IMR-90 (cell line): ENCODE data around the gene PRKAG2. TPM values are rescaled to one million over a fixed set of nuclear protein-coding genes. Genes with fewer than 3 reads are reported as not detected.

Source experiments
- ATAC-seq: fragments of 200-7000 bp; cut with Tn5 transposase; 2 replicates; pipeline ENCODE4 v1.9.1; 2020; ENCODE audit warnings: low read depth, mild to moderate bottlenecking, moderate library complexity
- BruUV-seq: library from RNA; stranded (reverse); fragments of 400-500 nt; replicated peaks from 2 replicates; lab custom pipeline; 2021; lab: Mats Ljungman, UMichigan
- CTCF ChIA-PET: fragments of 300-600 bp; formaldehyde crosslinking; extraction: SDS; loops from one replicate; lab custom pipeline; 2021; ENCODE audit warnings: antibody characterized with exemption; lab: Yijun Ruan, JAX
- POLR2A ChIA-PET: fragments of 300-600 bp; sonication (Branson Sonifier 250); formaldehyde crosslinking; loops from one replicate; lab custom pipeline; 2022; ENCODE audit warnings: antibody characterized with exemption; ENCODE audit not compliant: unreplicated experiment; lab: Charles Lee
- DNase-seq: peaks from one replicate; pipeline ENCODE4 v3.0.0; 2013
- H2AFZ ChIP-seq: replicated peaks from 2 replicates; pipeline ENCODE3; 2013; ENCODE audit warnings: low read length, mild to moderate bottlenecking; ENCODE audit not compliant: poor library complexity
- H2AK5ac ChIP-seq: 2 replicates; pipeline ENCODE4 v1.6.1; 2013; ENCODE audit warnings: low read depth, low read length, inconsistent platforms
- H2AK9ac ChIP-seq: replicated peaks from 2 replicates; pipeline ENCODE3; 2013; ENCODE audit warnings: mild to moderate bottlenecking, low read depth, low read length, moderate library complexity; ENCODE audit not compliant: poor library complexity
- H2BK120ac ChIP-seq: 2 replicates; pipeline ENCODE4 v1.6.1; 2013; ENCODE audit warnings: low read depth, low read length, inconsistent platforms
- H2BK15ac ChIP-seq: 3 replicates; pipeline ENCODE4 v1.6.1; 2013; ENCODE audit warnings: low read depth, low read length, inconsistent platforms
- H2BK20ac ChIP-seq: 2 replicates; pipeline ENCODE4 v1.6.1; 2013; ENCODE audit warnings: low read depth, mild to moderate bottlenecking, inconsistent platforms, low read length, moderate library complexity
- H2BK5ac ChIP-seq: 2 replicates; pipeline ENCODE4 v1.6.1; 2013; ENCODE audit warnings: mild to moderate bottlenecking, low read depth, low read length, inconsistent platforms; ENCODE audit not compliant: poor library complexity, severe bottlenecking
- H3K14ac ChIP-seq: replicated peaks from 2 replicates; pipeline ENCODE4 v1.6.1; 2013; ENCODE audit warnings: low read depth, low read length, inconsistent platforms
- H3K18ac ChIP-seq: 2 replicates; pipeline ENCODE4 v1.6.1; 2013; ENCODE audit warnings: low read depth, low read length, control low read depth
- H3K23ac ChIP-seq: 2 replicates; pipeline ENCODE4 v1.6.1; 2013; ENCODE audit warnings: low read depth, low read length, inconsistent platforms
- H3K27ac ChIP-seq: 2 replicates; pipeline ENCODE4 v1.5.1; 2013; ENCODE audit warnings: mild to moderate bottlenecking, control low read depth, low read length; ENCODE audit not compliant: insufficient read depth
- H3K27me3 ChIP-seq: 2 replicates; pipeline ENCODE4 v1.6.1; 2013; ENCODE audit warnings: low read length; ENCODE audit not compliant: control insufficient read depth, insufficient read depth
- H3K36me3 ChIP-seq: 2 replicates; pipeline ENCODE4 v1.6.1; 2013; ENCODE audit warnings: low read length, mixed read lengths; ENCODE audit not compliant: control insufficient read depth, insufficient read depth
- H3K4ac ChIP-seq: 2 replicates; pipeline ENCODE4 v1.6.1; 2013; ENCODE audit warnings: low read depth, low read length, inconsistent platforms
- H3K4me1 ChIP-seq: 2 replicates; pipeline ENCODE4 v1.6.1; 2013; ENCODE audit warnings: low read length, mixed read lengths; ENCODE audit not compliant: control insufficient read depth, insufficient read depth
- H3K4me2 ChIP-seq: 2 replicates; pipeline ENCODE4 v1.6.1; 2013; ENCODE audit warnings: low read depth, mild to moderate bottlenecking, control low read depth, low read length, moderate library complexity
- H3K4me3 ChIP-seq: 2 replicates; pipeline ENCODE4 v1.5.1; 2013; ENCODE audit warnings: low read depth, mild to moderate bottlenecking, control low read depth, low read length, moderate library complexity; ENCODE audit not compliant: insufficient read depth
- H3K56ac ChIP-seq: 2 replicates; pipeline ENCODE4 v1.6.1; 2013; ENCODE audit warnings: low read length, inconsistent platforms; ENCODE audit not compliant: insufficient read depth; ENCODE audit errors: extremely low read depth
- H3K79me1 ChIP-seq, 2 experiments: 2 replicates each; pipeline ENCODE4 v1.6.1; 2013; ENCODE audit warnings: low read length in 2 of 2, inconsistent platforms in 1 of 2, low read depth in 1 of 2
- H3K9ac ChIP-seq: 2 replicates; pipeline ENCODE4 v1.6.1; 2013; ENCODE audit warnings: low read depth, low read length, control low read depth
- H3K9me1 ChIP-seq: 2 replicates; pipeline ENCODE4 v1.6.1; 2013; ENCODE audit warnings: low read length, inconsistent platforms; ENCODE audit not compliant: insufficient read depth
- H3K9me3 ChIP-seq: 2 replicates; pipeline ENCODE4 v1.6.1; 2013; ENCODE audit warnings: low read length; ENCODE audit not compliant: control insufficient read depth, insufficient read depth
- H4K20me1 ChIP-seq: 2 replicates; pipeline ENCODE4 v1.6.1; 2013; ENCODE audit warnings: low read length, inconsistent platforms; ENCODE audit not compliant: insufficient read depth
- H4K5ac ChIP-seq: 2 replicates; pipeline ENCODE4 v1.6.1; 2013; ENCODE audit warnings: mild to moderate bottlenecking, low read depth, low read length, control low read depth
- H4K8ac ChIP-seq, 2 experiments: 2 replicates each; pipeline ENCODE4 v1.6.1; 2013; ENCODE audit warnings: low read depth in 2 of 2, low read length in 2 of 2, control low read depth in 1 of 2, inconsistent platforms in 1 of 2
- H4K91ac ChIP-seq: 2 replicates; pipeline ENCODE4 v1.6.1; 2013; ENCODE audit warnings: low read depth, low read length, inconsistent platforms; ENCODE audit not compliant: insufficient read depth
- BHLHE40 ChIP-seq: fragments of 150-350 bp; IDR thresholded peaks from 2 replicates; pipeline ENCODE4 v1.6.1; 2016; ENCODE audit warnings: mild to moderate bottlenecking, low read depth, low read length
- CHD1 ChIP-seq: IDR thresholded peaks from 2 replicates; pipeline ENCODE4 v1.6.1; 2012; ENCODE audit warnings: low read depth, low read length, improper control_type of control experiment
- FOS ChIP-seq: fragments of 150-350 bp; IDR thresholded peaks from 2 replicates; pipeline ENCODE4 v1.6.1; 2016; ENCODE audit warnings: low read depth, low read length
- MAFK ChIP-seq: IDR thresholded peaks from 2 replicates; pipeline ENCODE4 v1.6.1; 2012; ENCODE audit warnings: low read depth, low read length, improper control_type of control experiment
- MAZ ChIP-seq: IDR thresholded peaks from 2 replicates; pipeline ENCODE4 v1.6.1; 2012; ENCODE audit warnings: low read depth, mild to moderate bottlenecking, low read length, improper control_type of control experiment, moderate library complexity, borderline replicate concordance
- MXI1 ChIP-seq: IDR thresholded peaks from 2 replicates; pipeline ENCODE4 v1.6.1; 2012; ENCODE audit warnings: low read depth, mild to moderate bottlenecking, low read length, moderate library complexity, borderline replicate concordance
- NFE2L2 ChIP-seq: fragments of 150-350 bp; IDR thresholded peaks from 2 replicates; pipeline ENCODE4 v1.6.1; 2016; ENCODE audit warnings: low read depth, mild to moderate bottlenecking, low read length
- POLR2A ChIP-seq: IDR thresholded peaks from 2 replicates; pipeline ENCODE4 v1.6.1; 2012; ENCODE audit warnings: mild to moderate bottlenecking, low read depth, low read length
- RAD21 ChIP-seq: IDR thresholded peaks from 2 replicates; pipeline ENCODE4 v1.6.1; 2012; ENCODE audit warnings: low read length, improper control_type of control experiment
- RCOR1 ChIP-seq: IDR thresholded peaks from 2 replicates; pipeline ENCODE4 v1.6.1; 2012; ENCODE audit warnings: mild to moderate bottlenecking, low read length, improper control_type of control experiment; ENCODE audit not compliant: insufficient replicate concordance
- SMC3 ChIP-seq: fragments of 150-350 bp; IDR thresholded peaks from 2 replicates; pipeline ENCODE4 v1.6.1; 2016; ENCODE audit warnings: low read depth, mild to moderate bottlenecking, antibody characterized with exemption, low read length, moderate library complexity
- WGBS, 2 experiments: methylation state at CpG; one replicate each; pipeline versions ENCODE4 v1.1.5 to v1.1.7; 2013; ENCODE audit warnings: missing lambda C conversion rate in 2 of 2; ENCODE audit not compliant: insufficient read length in 1 of 2; ENCODE audit errors: extremely low coverage in 2 of 2; 5-methylcytosine and 5-hydroxymethylcytosine counted together
- dilution Hi-C: fragments of 300-500 bp; cut with HindIII; formaldehyde crosslinking; loops from one replicate; pipeline ENCODE4 v1.14.3; 2018; ENCODE audit warnings: low sequenced_read_pairs; ENCODE audit not compliant: unreplicated experiment
- in situ Hi-C: fragments of 300-500 bp; cut with MboI; formaldehyde crosslinking; loops from 3 replicates; pipeline ENCODE4 v1.14.3; 2019; ENCODE audit warnings: low sequenced_read_pairs, inconsistent platforms, mixed read lengths
- intact Hi-C: fragments of 100-400 bp; cut with micrococcal nuclease; formaldehyde crosslinking; loops from 2 replicates; pipeline ENCODE4 v1.10.0; 2022
- polyA plus RNA-seq, 3 experiments: library from polyadenylated mRNA; depleted of rRNA; stranded (reverse); fragments of >200 nt; gene quantifications; 2 replicates each; pipeline ENCODE4 v1.2.3, GENCODE V29; 2012; ENCODE audit warnings: low replicate concordance in 1 of 3
- total RNA-seq: library from RNA; depleted of rRNA; stranded (reverse); fragments of >200 nt; gene quantifications from 2 replicates; pipeline ENCODE4 v1.2.3, GENCODE V29; 2012
- TF ChIP-seq, protein P1 (sequence below): fragments of 150-350 bp; IDR thresholded peaks from 2 replicates; pipeline ENCODE4 v1.6.1; 2017; ENCODE audit warnings: mild to moderate bottlenecking, antibody characterized with exemption, low read length, low read depth
- TF ChIP-seq, protein P2 (sequence below): conservative IDR thresholded peaks from 2 replicates; pipeline ENCODE4 v1.5.1; 2012; ENCODE audit warnings: mild to moderate bottlenecking, low read depth, low read length, improper control_type of control experiment

The PRKAG2 gene
- total and polyA plus RNA-seq, 2 of the 4 experiments (the other 2 are of a cell fraction) = 15.4 to 21.6 TPM

DNA sequence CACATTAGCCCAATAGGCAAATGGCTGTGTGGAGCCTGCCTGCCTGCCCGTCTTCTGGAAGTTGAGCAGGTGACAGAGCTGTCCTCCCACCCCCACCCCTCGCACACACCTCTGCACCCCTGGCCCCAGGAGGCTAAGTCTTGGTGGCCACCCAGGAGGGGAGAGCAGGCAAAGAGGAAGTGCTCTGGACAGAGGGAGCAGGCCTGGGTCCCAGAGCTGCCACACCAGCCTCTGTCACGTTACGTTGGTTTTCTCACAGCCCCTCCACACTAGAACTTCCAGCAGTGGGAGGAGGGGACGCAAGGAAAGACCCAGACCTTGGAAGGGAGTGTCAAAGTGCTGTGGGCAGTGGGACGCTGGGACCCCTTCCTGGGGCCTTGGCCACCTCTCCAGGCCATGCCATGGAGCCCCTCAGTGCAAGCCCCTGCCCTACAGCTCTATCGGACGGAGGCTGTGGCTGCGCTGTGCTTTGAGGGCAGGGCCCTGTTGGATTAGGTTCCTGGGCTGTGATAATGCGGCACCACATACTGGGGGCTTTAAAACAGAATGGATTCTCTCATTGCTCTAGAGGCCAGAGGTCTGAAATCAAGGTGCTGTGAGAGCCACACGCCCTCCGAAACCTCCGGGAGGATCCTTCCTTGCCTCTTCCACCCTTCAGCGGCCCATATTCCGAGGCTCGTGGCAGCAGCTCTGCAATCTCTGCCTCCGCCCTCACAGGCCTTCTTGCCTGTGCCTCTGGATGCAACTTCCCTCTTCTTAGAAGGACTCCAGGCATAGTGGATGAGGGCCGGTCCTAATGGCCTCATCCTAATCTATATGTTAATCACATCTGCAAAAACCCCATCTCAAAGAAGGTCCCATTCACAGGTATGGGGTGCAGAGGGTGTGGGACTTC, 9.9 kb downstream of the PRKAG2 start (continued):
- TF ChIP-seq RAD21 = no peak

DNA sequence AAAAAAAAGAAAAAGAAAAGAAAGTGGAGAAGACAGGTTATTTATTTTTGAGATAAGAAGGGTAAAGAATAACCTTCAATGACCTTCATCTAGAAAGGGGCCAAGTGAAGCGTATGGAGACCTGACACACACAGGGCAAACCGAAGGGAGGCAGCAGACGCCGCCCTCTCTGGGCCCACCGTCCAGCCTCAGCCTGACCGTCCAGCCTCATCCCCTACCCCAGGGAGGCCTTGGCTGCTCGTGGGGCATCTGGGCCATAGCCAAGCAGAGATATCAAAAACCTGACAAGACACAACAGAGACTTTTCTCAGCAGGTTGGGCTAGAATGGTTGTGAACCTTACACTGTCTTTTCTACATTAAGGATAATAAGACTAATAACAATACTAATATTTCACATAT, 10.9 kb downstream of the PRKAG2 start:
- no peak for DNase-seq
- H3K14ac ChIP-seq = no peak overlapping the region
- no peak overlapping the region for H2BK15ac ChIP-seq
- no peak for ATAC-seq
- no peak overlapping the region for H3K4ac ChIP-seq
- no peak overlapping the region for H2BK20ac ChIP-seq
- no peaks in the 10 kb centered on the region for H3K9me3 ChIP-seq
- H3K56ac ChIP-seq = no peak overlapping the region
- H4K5ac ChIP-seq = no peak overlapping the region
- H3K27ac ChIP-seq = no peak overlapping the region
- intact Hi-C loops (no loop called here), in situ Hi-C loops (no loop called here), dilution Hi-C loops (no loop called here)
- no peak overlapping the region for H4K8ac ChIP-seq
- no peak overlapping the region for H3K4me3 ChIP-seq
- H3K18ac ChIP-seq = no peak overlapping the region
- H3K4me1 ChIP-seq = peaks cover 3% of the 10 kb centered on the region; the same call in 1 of the 2 replicates
- H3K9ac ChIP-seq = no peak overlapping the region
- ChIA-PET POLR2A (no interaction called here), CTCF (no interaction called here)
- H2AFZ ChIP-seq = no peak overlapping the region
- H3K23ac ChIP-seq = no peak overlapping the region
- H3K79me1 ChIP-seq = no peaks in the 10 kb centered on the region
- TF ChIP-seq SMC3 (no peak), NFE2L2 (no peak), BHLHE40 (no peak), MAFK (no peak), RCOR1 (no peak), MXI1 (no peak), FOS (no peak), RAD21 (no peak), POLR2A (no peak), MAZ (no peak), CHD1 (no peak)
- TF ChIP-seq, protein P1, sequence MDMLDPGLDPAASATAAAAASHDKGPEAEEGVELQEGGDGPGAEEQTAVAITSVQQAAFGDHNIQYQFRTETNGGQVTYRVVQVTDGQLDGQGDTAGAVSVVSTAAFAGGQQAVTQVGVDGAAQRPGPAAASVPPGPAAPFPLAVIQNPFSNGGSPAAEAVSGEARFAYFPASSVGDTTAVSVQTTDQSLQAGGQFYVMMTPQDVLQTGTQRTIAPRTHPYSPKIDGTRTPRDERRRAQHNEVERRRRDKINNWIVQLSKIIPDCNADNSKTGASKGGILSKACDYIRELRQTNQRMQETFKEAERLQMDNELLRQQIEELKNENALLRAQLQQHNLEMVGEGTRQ = no peak
- TF ChIP-seq, protein P2, sequence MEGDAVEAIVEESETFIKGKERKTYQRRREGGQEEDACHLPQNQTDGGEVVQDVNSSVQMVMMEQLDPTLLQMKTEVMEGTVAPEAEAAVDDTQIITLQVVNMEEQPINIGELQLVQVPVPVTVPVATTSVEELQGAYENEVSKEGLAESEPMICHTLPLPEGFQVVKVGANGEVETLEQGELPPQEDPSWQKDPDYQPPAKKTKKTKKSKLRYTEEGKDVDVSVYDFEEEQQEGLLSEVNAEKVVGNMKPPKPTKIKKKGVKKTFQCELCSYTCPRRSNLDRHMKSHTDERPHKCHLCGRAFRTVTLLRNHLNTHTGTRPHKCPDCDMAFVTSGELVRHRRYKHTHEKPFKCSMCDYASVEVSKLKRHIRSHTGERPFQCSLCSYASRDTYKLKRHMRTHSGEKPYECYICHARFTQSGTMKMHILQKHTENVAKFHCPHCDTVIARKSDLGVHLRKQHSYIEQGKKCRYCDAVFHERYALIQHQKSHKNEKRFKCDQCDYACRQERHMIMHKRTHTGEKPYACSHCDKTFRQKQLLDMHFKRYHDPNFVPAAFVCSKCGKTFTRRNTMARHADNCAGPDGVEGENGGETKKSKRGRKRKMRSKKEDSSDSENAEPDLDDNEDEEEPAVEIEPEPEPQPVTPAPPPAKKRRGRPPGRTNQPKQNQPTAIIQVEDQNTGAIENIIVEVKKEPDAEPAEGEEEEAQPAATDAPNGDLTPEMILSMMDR = no peak
- no peak overlapping the region for H2BK120ac ChIP-seq
- no peaks in the 10 kb centered on the region for H4K20me1 ChIP-seq
- WGBS, 2 experiments = no CpG with 5 or more reads among the region's 7 CpGs
- H2AK9ac ChIP-seq = no peak overlapping the region
- no peak overlapping the region for H4K91ac ChIP-seq
- H3K27me3 ChIP-seq = peaks cover 40% of the 10 kb centered on the region
- no peaks in the 10 kb centered on the region for H3K36me3 ChIP-seq
- no peaks in the 10 kb centered on the region for H3K9me1 ChIP-seq
- H3K4me2 ChIP-seq = no peak overlapping the region
- BruUV-seq = no TSS peak
- no peak overlapping the region for H2BK5ac ChIP-seq
- H2AK5ac ChIP-seq = no peak overlapping the region
